Spinal cord (tissue), 10 donors: ENCODE measurements around the gene SLC16A6. TPM values are rescaled to one million over a fixed set of nuclear protein-coding genes. Genes with fewer than 3 reads are reported as not detected.
"Not testable (repeated sequence)": the region's sequence is repeated elsewhere in the genome, so short reads cannot be mapped to it uniquely, and the experiment has no call there.

Source experiments
- DNase-seq, 6 donors: peaks; one replicate each; pipeline versions ENCODE4 v3.0.0 to v3.0.0-alpha.2; 2013 to 2015; ENCODE audit warnings: low spot score in 6 of 6, low read depth in 4 of 6
- H3K27ac ChIP-seq: one replicate; pipeline ENCODE4 v1.5.1; 2013; ENCODE audit warnings: low read depth, low read length, control low read depth
- H3K27me3 ChIP-seq: one replicate; pipeline ENCODE4 v1.6.1; 2013; ENCODE audit warnings: low read length; ENCODE audit not compliant: control insufficient read depth, insufficient read depth
- H3K36me3 ChIP-seq: one replicate; pipeline ENCODE4 v1.6.1; 2013; ENCODE audit warnings: low read length; ENCODE audit not compliant: control insufficient read depth, insufficient read depth
- H3K4me1 ChIP-seq: one replicate; pipeline ENCODE4 v1.6.1; 2013; ENCODE audit warnings: low read length; ENCODE audit not compliant: control insufficient read depth, insufficient read depth
- H3K4me3 ChIP-seq: one replicate; pipeline ENCODE4 v1.5.1; 2013; ENCODE audit warnings: low read depth, low read length, control low read depth
- H3K9me3 ChIP-seq: one replicate; pipeline ENCODE4 v1.6.1; 2013; ENCODE audit warnings: low read length; ENCODE audit not compliant: control insufficient read depth, insufficient read depth
- WGBS: methylation state at CpG from one replicate; pipeline ENCODE4 v1.1.5; 2013; ENCODE audit warnings: missing lambda C conversion rate; ENCODE audit not compliant: insufficient coverage; 5-methylcytosine and 5-hydroxymethylcytosine counted together
- long read RNA-seq, 4 donors: transcript quantifications; one replicate each; lab custom pipeline, GENCODE V29; 2026
- polyA plus RNA-seq, 2 donors: library from polyadenylated mRNA; unstranded; fragments of 120-200 nt; gene quantifications; one replicate each; pipeline ENCODE4 v1.2.1, GENCODE V29; 2013; ENCODE audit not compliant: insufficient read length in 2 of 2
- total RNA-seq, 2 donors: library from RNA; depleted of rRNA in 1 of 2; stranded (reverse); fragments of 120-200 nt in 1 of 2; fragments of >200 nt in 1 of 2; gene quantifications; one replicate each; pipeline versions ENCODE4 v1.2.3 to v1.2.4, GENCODE V29; 2013 to 2014
- donor health status: healthy.

SLC16A6 gene
- total RNA-seq = 10 to 100 TPM; 11.1 to 36.5 TPM
- 1 to 10 TPM; 2.3 to 7.6 TPM for polyA plus RNA-seq
- long read RNA-seq, donor 1, partial matches to known transcripts = 591 of 686 reads
- long read RNA-seq, donor 1, other reads (novel, unspliced or antisense) = 94 of 686 reads
- long read RNA-seq, donor 2 = 0 reads
- long read RNA-seq, donor 3 = 0 reads
- long read RNA-seq, donor 4 = 0 reads

- Histone ChIP-seq H3K27me3 (peaks cover 12% of the 10 kb centered on the region), H3K9me3 (no peaks in the 10 kb centered on the region), H3K36me3 (no peaks in the 10 kb centered on the region), H3K27ac (peak within 1 kb of the TSS; percentile 77), H3K4me1 (peaks cover 26% of the 10 kb centered on the region), H3K4me3 (peak within 1 kb of the TSS; percentile 61)
- 0% methylated on average over 90 of the region's 96 CpGs for WGBS
- DNase-seq = peak in 5 of 6 donors; percentile 59 to 95 (median 78)
Observed at GRCh38 chr17:68290955-68291835, at the start of gene SLC16A6, which contains the start of gene ARSG. Gene SLC16A6 (minus strand): TSS chr17:68291127. CDS start chr17:68278320, 12,807 bp downstream. Gene ARSG (plus strand): TSS chr17:68291495. CDS start chr17:68307494, 15,999 bp downstream.

- WGBS = 97% methylated on average over 7 of the region's 9 CpGs
Observed at GRCh38 chr17:68334393-68334792, 43.5 kb upstream of the SLC16A6 start.

GRCh38 chr17:68331932-68332331, 41.0 kb upstream of the SLC16A6 start:
- 68% methylated on average over 7 of the region's 12 CpGs for WGBS
- not testable (repeated sequence) for H3K27ac ChIP-seq, H3K9me3 ChIP-seq, H3K4me3 ChIP-seq, H3K36me3 ChIP-seq, H3K27me3 ChIP-seq, H3K4me1 ChIP-seq, DNase-seq

More at GRCh38 chr17:68334393-68334792, 43.5 kb upstream of the SLC16A6 start:
- H3K4me3 ChIP-seq = no peak overlapping the region
- H3K9me3 ChIP-seq = no peaks in the 10 kb centered on the region
- H3K27ac ChIP-seq = no peak overlapping the region
- H3K4me1 ChIP-seq = no peaks in the 10 kb centered on the region
- no peaks in the 10 kb centered on the region for H3K36me3 ChIP-seq
- no peak for DNase-seq
- H3K27me3 ChIP-seq = no peaks in the 10 kb centered on the region

- no peaks in the 10 kb centered on the region for H3K4me1 ChIP-seq
- no peaks in the 10 kb centered on the region for H3K36me3 ChIP-seq
- no peaks in the 10 kb centered on the region for H3K27me3 ChIP-seq
- no peak overlapping the region for H3K4me3 ChIP-seq
- H3K9me3 ChIP-seq = no peaks in the 10 kb centered on the region
- DNase-seq = no peak
- no peak overlapping the region for H3K27ac ChIP-seq
- WGBS = 89% methylated on average over 7 of the region's 7 CpGs
Observed at GRCh38 chr17:68329331-68329730, 38.4 kb upstream of the SLC16A6 start.

- Histone ChIP-seq H3K27ac (no peak overlapping the region), H3K4me3 (no peak overlapping the region), H3K9me3 (no peaks in the 10 kb centered on the region), H3K36me3 (no peaks in the 10 kb centered on the region), H3K4me1 (no peaks in the 10 kb centered on the region), H3K27me3 (no peaks in the 10 kb centered on the region)
- WGBS = 58% methylated on average over 4 of the region's 4 CpGs
- DNase-seq = no peak
Observed at GRCh38 chr17:68328676-68329075, 37.7 kb upstream of the SLC16A6 start.

- H3K4me3 ChIP-seq = no peak overlapping the region
- no peak overlapping the region for H3K27ac ChIP-seq
- no peak for DNase-seq
- WGBS = 97% methylated on average over 6 of the region's 8 CpGs
- no peaks in the 10 kb centered on the region for H3K4me1 ChIP-seq
- no peaks in the 10 kb centered on the region for H3K27me3 ChIP-seq
- no peaks in the 10 kb centered on the region for H3K9me3 ChIP-seq
- no peaks in the 10 kb centered on the region for H3K36me3 ChIP-seq
Observed at GRCh38 chr17:68327823-68328557, 37.1 kb upstream of the SLC16A6 start.

GRCh38 chr17:68326681-68327080, 35.8 kb upstream of the SLC16A6 start:
- Histone ChIP-seq H3K4me3 (no peak overlapping the region), H3K36me3 (no peaks in the 10 kb centered on the region), H3K9me3 (no peaks in the 10 kb centered on the region), H3K27ac (no peak overlapping the region), H3K27me3 (no peaks in the 10 kb centered on the region), H3K4me1 (no peaks in the 10 kb centered on the region)
- WGBS = 98% methylated on average over 5 of the region's 5 CpGs
- DNase-seq = no peak

GRCh38 chr17:68325961-68326360, 35.0 kb upstream of the SLC16A6 start:
- 88% methylated on average over 5 of the region's 5 CpGs for WGBS
- Histone ChIP-seq H3K9me3 (no peaks in the 10 kb centered on the region), H3K27me3 (no peaks in the 10 kb centered on the region), H3K27ac (no peak overlapping the region), H3K36me3 (no peaks in the 10 kb centered on the region), H3K4me1 (no peaks in the 10 kb centered on the region), H3K4me3 (no peak overlapping the region)
- no peak for DNase-seq

- H3K4me3 ChIP-seq = no peak overlapping the region
- no peaks in the 10 kb centered on the region for H3K9me3 ChIP-seq
- no peaks in the 10 kb centered on the region for H3K36me3 ChIP-seq
- H3K27me3 ChIP-seq = no peaks in the 10 kb centered on the region
- no peaks in the 10 kb centered on the region for H3K4me1 ChIP-seq
- no peak for DNase-seq
- WGBS = 95% methylated on average over 5 of the region's 8 CpGs
- H3K27ac ChIP-seq = no peak overlapping the region
Observed at GRCh38 chr17:68324654-68325336, 33.9 kb upstream of the SLC16A6 start.
